ENCODE data around the gene FRS3.

GRCh38 chr6:41813469-41813868 is 33.8 kb upstream of the FRS3 start:
- no peak for TF ChIP-seq CTCF (IDR thresholded peaks at IDR 0.05 in 2 of 3, conservative IDR thresholded peaks at IDR 0.05 in 1 of 3; ENCODE audit: insufficient read depth in 2 of 3, low read depth in 1 of 3, low read length in 3 of 3)
- no peak for TF ChIP-seq NFE2 (IDR thresholded peaks at IDR 0.05; ENCODE audit: low read depth)
- no peak for TF ChIP-seq FOXP1 (CRISPR knock-in tag; IDR thresholded peaks at IDR 0.05)
- no peak for TF ChIP-seq CREBBP (IDR thresholded peaks at IDR 0.05; ENCODE audit: low read depth, low read length)

All from K562 (cell line).